A172 (cell line): ENCODE measurements around the gene DYNLRB2. TPM values are rescaled to one million over a fixed set of nuclear protein-coding genes. Genes with fewer than 3 reads are reported as not detected.

Experiments
- DNase-seq: peaks from one replicate; pipeline ENCODE4 v3.0.0-alpha.2; 2015; ENCODE audit warnings: low spot score
- total RNA-seq: library from RNA; depleted of rRNA; stranded (reverse); fragments of >200 nt; shearing (Covaris generic); gene quantifications from 2 replicates; pipeline ENCODE4 v1.2.3, GENCODE V29; 2014

DYNLRB2 gene
- total RNA-seq, 1 experiment from 2014 or later = not detected

DNA sequence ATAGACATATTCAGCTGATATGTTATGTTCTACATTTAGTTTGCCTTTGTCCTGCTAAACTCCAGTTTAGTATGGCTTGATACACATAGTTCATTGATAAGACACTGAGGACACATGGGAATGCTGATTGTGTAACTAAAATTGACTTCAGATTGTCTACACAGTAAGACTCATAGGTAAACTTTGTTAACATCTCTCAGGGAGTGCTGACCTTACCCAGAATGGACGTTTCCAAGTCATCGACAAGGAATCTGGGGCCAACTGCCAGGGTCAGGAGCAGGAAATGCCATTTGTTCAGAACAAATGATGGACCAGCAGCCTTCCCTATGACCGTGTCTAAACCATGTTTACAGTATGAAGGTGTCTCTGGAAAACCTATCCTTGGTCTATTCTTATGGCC lies 58.7 kb downstream of the DYNLRB2 start:
- peak; percentile 40 for DNase-seq
